ENCODE measurements around the gene NTMT1.

DNA sequence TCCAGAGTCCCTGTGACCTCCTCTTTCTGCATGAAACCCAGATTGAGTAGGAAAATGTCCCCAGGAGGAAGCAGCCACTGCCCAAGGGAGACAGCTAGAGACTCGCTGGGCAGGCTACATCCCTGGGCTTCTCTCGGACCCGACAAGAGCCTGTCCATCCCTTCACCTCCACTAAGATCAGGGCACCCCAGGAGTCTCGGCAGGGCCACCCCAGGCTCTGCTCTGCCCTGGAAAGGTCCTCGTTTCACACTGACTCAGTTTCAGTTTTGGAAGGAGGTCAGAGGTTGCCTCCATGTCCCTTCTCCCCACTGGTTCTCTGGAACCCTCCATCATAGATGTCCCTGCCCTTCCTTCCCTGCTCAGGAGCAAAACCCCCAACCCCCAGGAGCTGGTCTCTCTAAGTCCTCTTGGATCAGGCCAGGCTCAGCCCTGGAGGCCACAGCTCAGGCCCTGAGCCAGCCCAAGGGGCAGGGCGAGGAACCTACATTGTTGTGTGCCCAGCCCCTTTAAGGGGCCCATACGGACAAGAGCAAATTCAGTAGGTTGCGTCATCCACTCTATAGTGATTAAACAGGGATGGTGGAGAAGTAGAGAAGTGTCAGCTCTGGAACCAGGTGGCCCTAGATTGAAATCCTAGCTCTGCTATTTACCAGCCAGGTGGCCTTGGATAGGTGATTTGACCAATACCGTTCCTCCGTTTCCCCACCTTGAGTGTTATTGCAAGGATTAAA is 42.5 kb upstream of the NTMT1 start:
- TF ChIP-seq CTCF (IDR thresholded peaks at IDR 0.05; ENCODE audit: low read depth, low read length) = no peak
- TF ChIP-seq POLR2A (IDR thresholded peaks at IDR 0.05; ENCODE audit: extremely low read depth, insufficient read length) = no peak
